H1 (cell line): ENCODE measurements around the gene CD38. TPM values are rescaled to one million over a fixed set of nuclear protein-coding genes. Genes with fewer than 3 reads are reported as not detected.

Experiments used
- EP300 ChIP-seq, 2 experiments: IDR thresholded peaks; 1 replicate in 1 of 2; 2 replicates in 1 of 2; pipeline ENCODE4 v1.6.1; 2011 to 2012; ENCODE audit warnings: low read depth in 2 of 2, low read length in 2 of 2, mild to moderate bottlenecking in 2 of 2, borderline replicate concordance in 1 of 2, inconsistent platforms in 1 of 2, moderate library complexity in 1 of 2
- SAP30 ChIP-seq: fragments of 300-600 bp; sonication (generic); IDR thresholded peaks from 2 replicates; pipeline ENCODE4 v1.7.1; 2012; ENCODE audit warnings: low read length, moderate library complexity, mild to moderate bottlenecking, inconsistent platforms; ENCODE audit not compliant: insufficient read depth, insufficient replicate concordance
- TAF7 ChIP-seq: optimal IDR thresholded peaks from 2 replicates; pipeline ENCODE3; 2011; ENCODE audit warnings: low read depth, mild to moderate bottlenecking, inconsistent platforms, low read length, moderate library complexity, borderline replicate concordance
- polyA plus RNA-seq, 7 experiments: library from polyadenylated mRNA; depleted of rRNA in 3 of 7; stranded (reverse) in 5 of 7; unstranded in 2 of 7; fragments of >200 nt in 5 of 7; fragments of 200-250 nt in 2 of 7; gene quantifications; 1 replicate in 5 of 7; 2 replicates in 1 of 7; 4 replicates in 1 of 7; pipeline versions ENCODE4 v1.2.1 to v1.2.3, GENCODE V29; 2011 to 2013; ENCODE audit warnings: missing spikeins in 2 of 7, mixed read lengths in 2 of 7
- total RNA-seq: library from RNA; stranded (reverse); fragmentation: NEBNext Ultra II Directional; extraction: Animal tissue kit (Norgen Biotek cat#: 25700); gene quantifications from 2 replicates; pipeline ENCODE4 v1.2.1, GENCODE V29; 2021
- TF ChIP-seq, protein P1 (sequence below), 3 experiments: IDR thresholded peaks; 1 replicate in 2 of 3; 2 replicates in 1 of 3; pipeline versions ENCODE4 v1.5.1 to v1.6.1; 2011; ENCODE audit warnings: low read length in 3 of 3, mild to moderate bottlenecking in 3 of 3, inconsistent platforms in 2 of 3, low read depth in 1 of 3, moderate library complexity in 1 of 3; ENCODE audit not compliant: insufficient read depth in 1 of 3; ENCODE audit errors: control extremely low read depth in 1 of 3
- TF ChIP-seq, protein P2 (sequence below): IDR thresholded peaks from 2 replicates; pipeline ENCODE4 v1.6.1; 2011; ENCODE audit warnings: low read depth, mild to moderate bottlenecking, low read length; ENCODE audit not compliant: insufficient read depth

CD38 gene
- total and polyA plus RNA-seq, 2 of the 8 experiments (the other 6 are each of a cell fraction or from before 2014, with no cell fraction given): 0.14 to 0.24 TPM

DNA sequence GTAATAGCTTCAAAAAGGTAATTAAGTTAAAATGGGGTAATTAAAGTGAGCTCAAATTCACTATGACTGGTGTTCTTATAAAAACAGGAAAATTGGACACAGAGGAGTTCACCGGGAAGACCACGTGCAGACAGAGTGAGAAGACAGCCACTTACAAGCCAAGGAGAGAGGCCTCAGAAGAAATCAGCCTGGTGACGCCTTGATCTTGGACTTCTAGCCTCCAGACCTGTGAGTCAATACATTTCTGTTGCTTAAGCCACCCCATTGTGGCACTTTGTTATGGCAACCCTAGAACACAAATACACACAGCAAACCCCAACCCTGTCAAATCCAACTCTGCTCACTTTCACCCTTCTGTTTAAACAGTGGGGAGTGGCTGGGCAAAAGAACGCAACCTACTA, 4.1 kb upstream of the CD38 start (continued):
- TF ChIP-seq, protein P1, sequence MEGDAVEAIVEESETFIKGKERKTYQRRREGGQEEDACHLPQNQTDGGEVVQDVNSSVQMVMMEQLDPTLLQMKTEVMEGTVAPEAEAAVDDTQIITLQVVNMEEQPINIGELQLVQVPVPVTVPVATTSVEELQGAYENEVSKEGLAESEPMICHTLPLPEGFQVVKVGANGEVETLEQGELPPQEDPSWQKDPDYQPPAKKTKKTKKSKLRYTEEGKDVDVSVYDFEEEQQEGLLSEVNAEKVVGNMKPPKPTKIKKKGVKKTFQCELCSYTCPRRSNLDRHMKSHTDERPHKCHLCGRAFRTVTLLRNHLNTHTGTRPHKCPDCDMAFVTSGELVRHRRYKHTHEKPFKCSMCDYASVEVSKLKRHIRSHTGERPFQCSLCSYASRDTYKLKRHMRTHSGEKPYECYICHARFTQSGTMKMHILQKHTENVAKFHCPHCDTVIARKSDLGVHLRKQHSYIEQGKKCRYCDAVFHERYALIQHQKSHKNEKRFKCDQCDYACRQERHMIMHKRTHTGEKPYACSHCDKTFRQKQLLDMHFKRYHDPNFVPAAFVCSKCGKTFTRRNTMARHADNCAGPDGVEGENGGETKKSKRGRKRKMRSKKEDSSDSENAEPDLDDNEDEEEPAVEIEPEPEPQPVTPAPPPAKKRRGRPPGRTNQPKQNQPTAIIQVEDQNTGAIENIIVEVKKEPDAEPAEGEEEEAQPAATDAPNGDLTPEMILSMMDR (IDR thresholded peaks at IDR 0.05; ENCODE audit: control extremely low read depth in 1 of 3, insufficient read depth in 1 of 3, low read depth in 1 of 3, low read length in 3 of 3): no peak
- TF ChIP-seq EP300 (IDR thresholded peaks at IDR 0.05; ENCODE audit: borderline replicate concordance in 1 of 2, low read depth in 2 of 2, low read length in 2 of 2) (no peak), SAP30 (no peak), TAF7 (no peak)
- TF ChIP-seq, protein P2, sequence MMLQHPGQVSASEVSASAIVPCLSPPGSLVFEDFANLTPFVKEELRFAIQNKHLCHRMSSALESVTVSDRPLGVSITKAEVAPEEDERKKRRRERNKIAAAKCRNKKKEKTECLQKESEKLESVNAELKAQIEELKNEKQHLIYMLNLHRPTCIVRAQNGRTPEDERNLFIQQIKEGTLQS: no peak
